Mesenchymal stem cell (in vitro differentiated cells and primary cell): Measurements from ENCODE around the gene BAHCC1.
A peak's percentile ranks its signal among the peaks of the same experiment; 100 is the strongest.

ENCODE experiments used
- DNase-seq: peaks from one replicate; pipeline ENCODE4 v3.0.0-alpha.2; 2013
- H2AFZ ChIP-seq: one replicate; pipeline ENCODE4 v1.6.1; 2013; ENCODE audit warnings: low read depth, mild to moderate bottlenecking, control low read depth, inconsistent platforms, low read length, moderate library complexity
- H2AK5ac ChIP-seq: 2 replicates; pipeline ENCODE4 v1.6.1; 2013; ENCODE audit warnings: low read length, moderate library complexity, mild to moderate bottlenecking, inconsistent platforms; ENCODE audit not compliant: severe bottlenecking
- H2BK120ac ChIP-seq: one replicate; pipeline ENCODE4 v1.6.1; 2013; ENCODE audit warnings: low read depth, mild to moderate bottlenecking, inconsistent platforms, low read length, moderate library complexity
- H2BK12ac ChIP-seq, 2 experiments: one replicate each; pipeline ENCODE4 v1.6.1; 2013; ENCODE audit warnings: inconsistent platforms in 2 of 2, low read length in 2 of 2, mild to moderate bottlenecking in 2 of 2, moderate library complexity in 2 of 2, control low read depth in 1 of 2
- H2BK15ac ChIP-seq: one replicate; pipeline ENCODE4 v1.6.1; 2013; ENCODE audit warnings: mild to moderate bottlenecking, low read depth, inconsistent platforms; ENCODE audit not compliant: poor library complexity, severe bottlenecking
- H2BK5ac ChIP-seq: 2 replicates; pipeline ENCODE4 v1.6.1; 2013; ENCODE audit warnings: low read depth, mild to moderate bottlenecking, low read length, control low read depth, inconsistent platforms; ENCODE audit not compliant: poor library complexity, severe bottlenecking
- H3K14ac ChIP-seq, 2 experiments: one replicate each; pipeline ENCODE4 v1.6.1; 2013; ENCODE audit warnings: inconsistent platforms in 2 of 2, low read length in 2 of 2, control low read depth in 1 of 2, mild to moderate bottlenecking in 1 of 2, moderate library complexity in 1 of 2
- H3K18ac ChIP-seq, 2 experiments: one replicate each; pipeline ENCODE4 v1.6.1; 2013; ENCODE audit warnings: inconsistent platforms in 2 of 2, low read length in 2 of 2, control low read depth in 1 of 2, low read depth in 1 of 2, mild to moderate bottlenecking in 1 of 2
- H3K23ac ChIP-seq, 2 experiments: one replicate each; pipeline ENCODE4 v1.6.1; 2013; ENCODE audit warnings: inconsistent platforms in 2 of 2, low read length in 2 of 2, mild to moderate bottlenecking in 2 of 2, moderate library complexity in 2 of 2, control low read depth in 1 of 2
- H3K27ac ChIP-seq: 2 replicates; pipeline ENCODE4 v1.5.1; 2013; ENCODE audit warnings: mild to moderate bottlenecking, moderate library complexity, low read length, control low read depth, inconsistent platforms; ENCODE audit not compliant: poor library complexity, severe bottlenecking
- H3K27me3 ChIP-seq, 2 experiments: 2 replicates each; pipeline versions ENCODE4 v1.6.1 to v1.7.0; 2013; ENCODE audit warnings: low read length in 2 of 2, mild to moderate bottlenecking in 2 of 2, moderate library complexity in 2 of 2, control low read depth in 1 of 2, inconsistent platforms in 1 of 2; ENCODE audit not compliant: control insufficient read depth in 1 of 2, insufficient read depth in 1 of 2
- H3K36me3 ChIP-seq, 2 experiments: 2 replicates each; pipeline versions ENCODE4 v1.6.1 to v1.7.0; 2013; ENCODE audit warnings: low read length in 2 of 2, control low read depth in 1 of 2, inconsistent platforms in 1 of 2, low read depth in 1 of 2, mild to moderate bottlenecking in 1 of 2; ENCODE audit not compliant: insufficient read depth in 2 of 2, control insufficient read depth in 1 of 2
- H3K4ac ChIP-seq, 2 experiments: one replicate each; pipeline ENCODE4 v1.6.1; 2013; ENCODE audit warnings: inconsistent platforms in 2 of 2, low read length in 2 of 2, mild to moderate bottlenecking in 2 of 2, moderate library complexity in 2 of 2, control low read depth in 1 of 2, low read depth in 1 of 2
- H3K4me1 ChIP-seq: 2 replicates; pipeline ENCODE4 v1.6.1; 2013; ENCODE audit warnings: low read depth, low read length, control low read depth; ENCODE audit not compliant: control insufficient read depth, insufficient read depth
- H3K4me2 ChIP-seq: 2 replicates; pipeline ENCODE4 v1.6.1; 2013; ENCODE audit warnings: low read length, mild to moderate bottlenecking, inconsistent platforms; ENCODE audit not compliant: poor library complexity, severe bottlenecking
- H3K4me3 ChIP-seq, 2 experiments: 2 replicates each; pipeline versions ENCODE4 v1.5.1 to v1.7.0; 2013; ENCODE audit warnings: low read length in 2 of 2, mild to moderate bottlenecking in 2 of 2, control low read depth in 1 of 2, low read depth in 1 of 2; ENCODE audit not compliant: insufficient read depth in 1 of 2
- H3K79me1 ChIP-seq: replicated peaks from 2 replicates; pipeline ENCODE4 v1.6.1; 2013; ENCODE audit warnings: mild to moderate bottlenecking, control low read depth, low read length, inconsistent platforms; ENCODE audit not compliant: poor library complexity, severe bottlenecking
- H3K9ac ChIP-seq: 2 replicates; pipeline ENCODE4 v1.7.0; 2013; ENCODE audit warnings: mild to moderate bottlenecking, low read length, moderate library complexity
- H3K9me3 ChIP-seq: 2 replicates; pipeline ENCODE4 v1.7.0; 2013; ENCODE audit warnings: mild to moderate bottlenecking, low read length; ENCODE audit not compliant: control insufficient read depth
- H4K8ac ChIP-seq: one replicate; pipeline ENCODE4 v1.6.1; 2013; ENCODE audit warnings: inconsistent platforms, mild to moderate bottlenecking, low read length, moderate library complexity
- H4K91ac ChIP-seq: one replicate; pipeline ENCODE4 v1.6.1; 2013; ENCODE audit warnings: mild to moderate bottlenecking, low read length, inconsistent platforms
- WGBS: methylation state at CpG from one replicate; pipeline ENCODE4 v1.1.7; 2013; ENCODE audit warnings: mixed read lengths; 5-methylcytosine and 5-hydroxymethylcytosine counted together

BAHCC1 gene

DNA sequence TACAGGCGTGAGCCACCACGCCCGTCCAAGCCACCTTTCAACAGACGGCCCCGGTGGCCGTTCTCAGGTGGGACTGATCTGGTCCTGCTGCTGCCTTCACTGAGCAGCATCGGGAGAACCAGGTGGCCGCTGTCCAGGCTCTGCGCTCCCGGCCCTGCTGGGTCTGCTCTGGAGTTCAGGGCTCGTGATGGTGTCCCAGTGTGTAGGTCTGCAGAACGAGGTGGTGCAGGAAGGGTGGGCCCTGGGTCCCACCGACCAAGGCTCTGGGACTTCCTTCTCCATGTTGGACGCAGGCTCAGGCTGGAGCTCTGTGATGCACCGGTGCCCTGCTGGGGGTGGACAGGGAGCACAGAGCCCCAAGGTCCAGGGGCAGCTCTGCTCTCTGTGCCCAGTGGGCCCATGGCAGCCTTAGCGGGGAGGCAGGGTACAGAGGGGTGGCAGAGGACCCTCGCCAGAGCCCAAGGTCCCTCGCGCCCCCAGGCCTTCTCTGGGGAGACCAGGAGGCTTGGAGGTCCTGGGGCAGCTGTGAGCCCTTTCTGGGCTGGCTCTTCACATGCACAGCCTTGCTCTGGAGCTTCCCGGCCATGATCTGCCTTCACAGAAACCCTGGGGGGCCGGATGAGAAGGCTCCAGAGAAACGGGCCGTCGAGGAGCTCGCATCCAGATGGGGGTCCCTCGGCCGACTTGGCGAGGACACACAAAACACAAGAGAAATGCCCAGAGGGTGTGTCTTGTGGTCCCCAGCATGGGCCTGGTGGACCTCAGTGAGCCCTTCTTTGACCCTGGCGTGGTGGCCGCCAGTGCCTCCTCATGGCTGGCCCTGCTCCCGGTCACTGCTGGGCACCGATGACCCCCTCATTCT is 26.9 kb upstream of the BAHCC1 start:
- Histone ChIP-seq H3K4ac (no peak overlapping the region), H3K36me3 (no peaks in the 10 kb centered on the region), H3K18ac (no peak overlapping the region), H3K4me2 (no peak overlapping the region), H3K4me1 (peaks cover 30% of the 10 kb centered on the region), H3K23ac (no peak overlapping the region), H4K8ac (no peak overlapping the region), H2BK120ac (no peak overlapping the region), H2BK15ac (no peak overlapping the region), H2BK12ac (no peak overlapping the region), H3K4me3 (no peak overlapping the region), H2AFZ (no peak overlapping the region), H4K91ac (no peak overlapping the region), H3K9ac (no peak overlapping the region), H3K9me3 (no peaks in the 10 kb centered on the region), H3K14ac (no peak overlapping the region), H3K27me3 (peaks cover 41 to 43% of the 10 kb centered on the region in 2 experiments), H2BK5ac (no peak overlapping the region), H3K27ac (no peak overlapping the region), H3K79me1 (no peaks in the 10 kb centered on the region), H2AK5ac (no peak overlapping the region)
- DNase-seq = no peak
- 90% methylated on average over 30 of the region's 32 CpGs for WGBS

GRCh38 chr17:81370294-81370693 is 25.0 kb upstream of the BAHCC1 start:
- H3K14ac ChIP-seq = no peak overlapping the region
- H3K23ac ChIP-seq = no peak overlapping the region
- no peak overlapping the region for H3K9ac ChIP-seq
- H3K4me2 ChIP-seq = no peak overlapping the region
- H3K9me3 ChIP-seq = no peaks in the 10 kb centered on the region
- no peak overlapping the region for H4K91ac ChIP-seq
- no peak overlapping the region for H3K4ac ChIP-seq
- H3K79me1 ChIP-seq = no peaks in the 10 kb centered on the region
- no peaks in the 10 kb centered on the region for H3K36me3 ChIP-seq
- H2AFZ ChIP-seq = no peak overlapping the region
- H3K18ac ChIP-seq = no peak overlapping the region
- DNase-seq = no peak
- H3K4me1 ChIP-seq = peaks cover 19% of the 10 kb centered on the region
- H2BK15ac ChIP-seq = no peak overlapping the region
- no peak overlapping the region for H2BK12ac ChIP-seq
- H3K27me3 ChIP-seq = peaks cover 29 to 33% of the 10 kb centered on the region in 2 experiments
- no peak overlapping the region for H4K8ac ChIP-seq
- no peak overlapping the region for H2BK5ac ChIP-seq
- WGBS = 97% methylated on average over 4 of the region's 5 CpGs
- H3K27ac ChIP-seq = no peak overlapping the region
- H3K4me3 ChIP-seq = no peak overlapping the region
- H2AK5ac ChIP-seq = no peak overlapping the region
- H2BK120ac ChIP-seq = no peak overlapping the region

- Histone ChIP-seq H4K8ac (peak overlapping the region; percentile 62), H2AK5ac (no peak overlapping the region), H2BK5ac (no peak overlapping the region), H3K9me3 (no peaks in the 10 kb centered on the region), H4K91ac (peak overlapping the region; percentile 57), H3K36me3 (no peaks in the 10 kb centered on the region), H3K4ac (peak overlapping the region in 1 of 2 experiments; percentile 13), H3K18ac (peak overlapping the region in 1 of 2 experiments; percentile 44), H2BK120ac (no peak overlapping the region), H2AFZ (no peak overlapping the region), H3K4me2 (no peak overlapping the region), H3K27ac (no peak overlapping the region), H3K23ac (no peak overlapping the region), H2BK12ac (peak overlapping the region in 1 of 2 experiments; percentile 15), H2BK15ac (peak overlapping the region; percentile 82), H3K4me3 (no peak overlapping the region), H3K79me1 (no peaks in the 10 kb centered on the region), H3K4me1 (peaks cover 3% of the 10 kb centered on the region), H3K27me3 (peaks cover 16 to 33% of the 10 kb centered on the region in 2 experiments), H3K14ac (no peak overlapping the region), H3K9ac (peak overlapping the region; percentile 11)
- DNase-seq = peak; percentile 69
- WGBS = 74% methylated on average over 22 of the region's 22 CpGs
These were observed 23.1 kb upstream of the BAHCC1 start for GRCh38 chr17:81371910-81372760.
